SU-DHL-6 (cell line): ENCODE data around the gene NCKAP1.

ENCODE experiments used
- H2AFZ ChIP-seq: fragments of 200-600 bp; sonication (generic); 2 replicates; pipeline ENCODE4 v1.6.1; 2014; ENCODE audit warnings: low read depth, mild to moderate bottlenecking, moderate library complexity, mixed read lengths, antibody characterized with exemption, low read length; ENCODE audit not compliant: severe bottlenecking
- H3F3A ChIP-seq: fragments of 200-600 bp; shearing (Covaris generic); 2 replicates; pipeline ENCODE4 v1.6.0; 2016; ENCODE audit warnings: antibody characterized with exemption, mild to moderate bottlenecking; ENCODE audit not compliant: insufficient read depth
- H3K27ac ChIP-seq: fragments of 200-600 bp; sonication (generic); 2 replicates; pipeline ENCODE4 v1.5.1; 2016; ENCODE audit warnings: low read depth, mild to moderate bottlenecking, low read length, moderate library complexity, mixed read lengths
- H3K27me3 ChIP-seq: fragments of 200-600 bp; sonication (generic), shearing (Covaris generic); 2 replicates; pipeline ENCODE4 v1.6.0; 2014; ENCODE audit warnings: mild to moderate bottlenecking, low read length
- H3K36me3 ChIP-seq: fragments of 200-600 bp; sonication (generic); 2 replicates; pipeline ENCODE4 v1.6.1; 2014; ENCODE audit warnings: mild to moderate bottlenecking, low read length, mixed read lengths
- H3K4me2 ChIP-seq: fragments of 300-600, 200-600 bp; shearing (Covaris generic), sonication (generic); 2 replicates; pipeline ENCODE4 v1.6.0; 2014; ENCODE audit warnings: low read length, low read depth, mild to moderate bottlenecking; ENCODE audit not compliant: poor library complexity, severe bottlenecking
- H3K4me3 ChIP-seq: fragments of 200-600 bp; sonication (generic); 2 replicates; pipeline ENCODE4 v1.5.1; 2014; ENCODE audit warnings: antibody characterized with exemption, low read length, mild to moderate bottlenecking, mixed read lengths; ENCODE audit not compliant: insufficient read depth, poor library complexity, severe bottlenecking
- H3K79me2 ChIP-seq: fragments of 200-600 bp; sonication (generic); 2 replicates; pipeline ENCODE4 v1.6.1; 2014; ENCODE audit warnings: mild to moderate bottlenecking, low read length, moderate library complexity; ENCODE audit not compliant: insufficient read depth
- H3K9ac ChIP-seq: fragments of 200-600 bp; sonication (generic); 2 replicates; pipeline ENCODE4 v1.7.0; 2014; ENCODE audit warnings: mild to moderate bottlenecking, low read length
- H3K9me2 ChIP-seq: fragments of 200-600 bp; sonication (generic); replicated peaks from 2 replicates; pipeline ENCODE4 v1.6.1; 2014; ENCODE audit warnings: low read length; ENCODE audit not compliant: insufficient read depth
- H3K9me3 ChIP-seq: fragments of 200-600 bp; sonication (generic); 2 replicates; pipeline ENCODE4 v1.6.1; 2014; ENCODE audit warnings: low read length, mixed read lengths; ENCODE audit not compliant: insufficient read depth
- H4K20me1 ChIP-seq: fragments of 200-600 bp; sonication (generic); 2 replicates; pipeline ENCODE4 v1.6.1; 2014; ENCODE audit warnings: low read depth, mild to moderate bottlenecking, antibody characterized with exemption, low read length, moderate library complexity, mixed read lengths
- CTCF ChIP-seq: fragments of 200-600 bp; sonication (generic); IDR thresholded peaks from one replicate; pipeline ENCODE4 v1.5.1; 2017; ENCODE audit warnings: antibody characterized with exemption, mild to moderate bottlenecking, low read length, moderate library complexity; ENCODE audit not compliant: insufficient read depth, poor library complexity, severe bottlenecking
- EZH2phosphoT487 ChIP-seq: fragments of 200-600 bp; sonication (generic), shearing (Covaris generic); conservative IDR thresholded peaks from 2 replicates; pipeline ENCODE4 v1.6.1; 2018; ENCODE audit warnings: mild to moderate bottlenecking, antibody characterized with exemption, low read length, moderate library complexity, mixed read lengths

NCKAP1 gene

DNA sequence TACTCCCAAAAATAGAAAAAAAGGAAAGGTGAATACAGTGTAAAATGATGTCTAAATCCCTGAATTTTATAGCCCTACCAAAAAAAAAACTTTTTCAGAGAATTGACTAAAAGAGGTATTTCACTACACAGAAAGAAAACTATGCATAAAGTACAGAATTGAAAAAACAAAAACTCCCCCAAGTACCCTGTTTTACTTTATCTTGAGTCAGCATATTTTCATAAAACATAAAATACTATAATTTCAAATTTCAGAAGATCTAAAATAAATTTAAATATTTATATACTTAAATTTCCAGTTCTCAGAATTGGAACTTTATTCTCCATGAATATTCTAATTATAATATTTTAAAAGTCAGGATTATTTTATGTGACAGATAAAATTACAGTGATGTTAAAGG is 10.1 kb downstream of the NCKAP1 start:
- TF ChIP-seq CTCF (no peak), EZH2phosphoT487 (no peak)
- H3K4me2 ChIP-seq = no peak overlapping the region
- no peaks in the 10 kb centered on the region for H3K36me3 ChIP-seq
- H3F3A ChIP-seq = no peaks in the 10 kb centered on the region
- H3K9ac ChIP-seq = no peak overlapping the region
- no peaks in the 10 kb centered on the region; the same call in 1 of the 2 replicates for H4K20me1 ChIP-seq
- H3K9me2 ChIP-seq = no peaks in the 10 kb centered on the region
- no peaks in the 10 kb centered on the region for H3K9me3 ChIP-seq
- H3K4me3 ChIP-seq = no peak overlapping the region
- H3K79me2 ChIP-seq = no peaks in the 10 kb centered on the region
- no peaks in the 10 kb centered on the region for H3K27me3 ChIP-seq
- no peak overlapping the region for H2AFZ ChIP-seq
- no peak overlapping the region for H3K27ac ChIP-seq

- H3K4me3 ChIP-seq = no peak overlapping the region
- no peaks in the 10 kb centered on the region for H3K79me2 ChIP-seq
- no peaks in the 10 kb centered on the region for H3K9me2 ChIP-seq
- no peak overlapping the region for H3K4me2 ChIP-seq
- H3K9me3 ChIP-seq = no peaks in the 10 kb centered on the region
- no peaks in the 10 kb centered on the region for H3F3A ChIP-seq
- no peaks in the 10 kb centered on the region; the same call in 1 of the 2 replicates for H4K20me1 ChIP-seq
- no peak overlapping the region for H3K9ac ChIP-seq
- H3K27me3 ChIP-seq = no peaks in the 10 kb centered on the region
- TF ChIP-seq CTCF (no peak), EZH2phosphoT487 (no peak)
- no peaks in the 10 kb centered on the region for H3K36me3 ChIP-seq
- H3K27ac ChIP-seq = no peak overlapping the region
- no peak overlapping the region for H2AFZ ChIP-seq
These were observed 10.8 kb downstream of the NCKAP1 start for GRCh38 chr2:183027443-183027842.

GRCh38 chr2:183026424-183026823 is 11.8 kb downstream of the NCKAP1 start:
- H3K36me3 ChIP-seq = no peaks in the 10 kb centered on the region
- no peaks in the 10 kb centered on the region for H3K9me2 ChIP-seq
- H3K79me2 ChIP-seq = no peaks in the 10 kb centered on the region
- H3K27me3 ChIP-seq = no peaks in the 10 kb centered on the region
- no peak overlapping the region for H3K4me3 ChIP-seq
- no peaks in the 10 kb centered on the region for H3K9me3 ChIP-seq
- H3K27ac ChIP-seq = no peak overlapping the region
- no peak for TF ChIP-seq EZH2phosphoT487
- TF ChIP-seq CTCF = no peak
- no peak overlapping the region for H3K9ac ChIP-seq
- no peaks in the 10 kb centered on the region; the same call in 1 of the 2 replicates for H4K20me1 ChIP-seq
- H3F3A ChIP-seq = no peaks in the 10 kb centered on the region
- no peak overlapping the region for H3K4me2 ChIP-seq
- H2AFZ ChIP-seq = no peak overlapping the region

DNA sequence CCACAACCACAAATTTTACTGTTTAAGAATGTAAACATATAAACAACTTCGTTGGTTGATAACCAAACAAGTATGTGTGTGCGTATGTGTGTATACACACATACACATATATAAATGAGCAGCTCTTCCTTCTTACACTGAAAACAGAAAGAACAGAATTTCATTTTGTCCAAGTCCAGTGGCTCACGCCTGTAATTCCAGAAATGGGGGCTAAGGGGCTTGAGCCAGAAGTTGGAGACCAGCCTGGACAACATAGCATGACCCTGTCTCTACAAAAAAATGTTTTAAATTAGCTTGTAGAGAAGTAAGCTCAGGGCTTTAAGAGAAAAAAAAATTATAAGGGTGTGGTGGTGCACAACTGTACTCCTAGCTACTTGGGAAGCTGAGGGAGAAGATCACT is 12.3 kb downstream of the NCKAP1 start:
- Histone ChIP-seq H3F3A (no peaks in the 10 kb centered on the region), H3K27me3 (no peaks in the 10 kb centered on the region)

More for the DNA sequence above, 12.3 kb downstream of the NCKAP1 start:
- Histone ChIP-seq H3K9me3 (no peaks in the 10 kb centered on the region), H3K9me2 (no peaks in the 10 kb centered on the region), H4K20me1 (no peaks in the 10 kb centered on the region; the same call in 1 of the 2 replicates), H3K27ac (no peak overlapping the region), H3K9ac (no peak overlapping the region), H3K4me2 (no peak overlapping the region), H3K4me3 (no peak overlapping the region), H3K79me2 (no peaks in the 10 kb centered on the region), H3K36me3 (no peaks in the 10 kb centered on the region), H2AFZ (no peak overlapping the region)
- no peak for TF ChIP-seq EZH2phosphoT487
